Suprapubic skin (tissue), 4 donors: ENCODE results near the gene ESRP2. TPM values are rescaled to one million over a fixed set of nuclear protein-coding genes. Genes with fewer than 3 reads are reported as not detected.

Source experiments
- DNase-seq, 2 donors: peaks; one replicate each; pipeline ENCODE4 v3.0.0-alpha.2; 2019; ENCODE audit warnings: low spot score in 2 of 2
- H3K27ac ChIP-seq: fragments of 200-600 bp; sonication (generic); one replicate; pipeline ENCODE4 v1.5.1; 2019
- H3K27me3 ChIP-seq: fragments of 200-600 bp; sonication (generic); one replicate; pipeline ENCODE4 v1.5.1; 2019
- H3K36me3 ChIP-seq: fragments of 200-600 bp; sonication (generic); one replicate; pipeline ENCODE4 v1.5.1; 2019
- H3K4me1 ChIP-seq: fragments of 200-600 bp; sonication (generic); one replicate; pipeline ENCODE4 v1.5.1; 2019
- H3K4me3 ChIP-seq: fragments of 200-600 bp; sonication (generic); one replicate; pipeline ENCODE4 v1.5.1; 2019; ENCODE audit warnings: mild to moderate bottlenecking
- H3K9me3 ChIP-seq: fragments of 200-600 bp; sonication (generic); one replicate; pipeline ENCODE4 v1.5.1; 2019
- CTCF ChIP-seq, 2 donors: fragments of 200-600 bp in 1 of 2; fragments of 450-650 bp in 1 of 2; sonication (generic) in 1 of 2; IDR thresholded peaks; one replicate each; pipeline ENCODE4 v1.5.1; 2016 to 2019; ENCODE audit warnings: antibody characterized with exemption in 2 of 2, mild to moderate bottlenecking in 1 of 2, moderate library complexity in 1 of 2
- EP300 ChIP-seq: sonication (generic); formaldehyde crosslinking; IDR thresholded peaks from one replicate; pipeline ENCODE4 v1.6.1; 2017; ENCODE audit warnings: antibody characterized with exemption
- POLR2A ChIP-seq, 2 donors: fragments of 450-650 bp; IDR thresholded peaks; one replicate each; pipeline ENCODE4 v1.6.1; 2017; ENCODE audit warnings: antibody characterized with exemption in 2 of 2, mild to moderate bottlenecking in 2 of 2, moderate library complexity in 2 of 2
- POLR2AphosphoS5 ChIP-seq, 3 donors: sonication (generic); formaldehyde crosslinking; IDR thresholded peaks; one replicate each; pipeline ENCODE4 v1.6.1; 2017; ENCODE audit warnings: antibody characterized with exemption in 3 of 3
- WGBS: methylation state at CpG from one replicate; pipeline ENCODE4 v1.1.5; 2018; 5-methylcytosine and 5-hydroxymethylcytosine counted together
- total RNA-seq, 4 donors: library from RNA; depleted of rRNA; stranded (reverse); fragments of >200 nt; gene quantifications; one replicate each; pipeline ENCODE4 v1.1.0, GENCODE V29; 2016

Gene ESRP2
- total RNA-seq, 4 donors from 2014 or later: 77.0 to 133 (median 99.7) TPM

GRCh38 chr16:68230176-68230571 lies 5.8 kb downstream of the ESRP2 start:
- H3K27me3 ChIP-seq: no peaks in the 10 kb centered on the region
- H3K4me1 ChIP-seq: peaks cover 45% of the 10 kb centered on the region
- no peaks in the 10 kb centered on the region for H3K9me3 ChIP-seq
- TF ChIP-seq POLR2A (IDR thresholded peaks at IDR 0.05) (no peak), POLR2AphosphoS5 (IDR thresholded peaks at IDR 0.05) (no peak), EP300 (no peak), CTCF (IDR thresholded peaks at IDR 0.05) (no peak)
- 88% methylated on average over 7 of the region's 9 CpGs for WGBS
- no peak overlapping the region for H3K4me3 ChIP-seq
- no peak overlapping the region for H3K27ac ChIP-seq
- peak in 1 of 2 donors; percentile 69 for DNase-seq
- peaks cover 45% of the 10 kb centered on the region for H3K36me3 ChIP-seq

GRCh38 chr16:68229431-68230175 lies 6.3 kb downstream of the ESRP2 start:
- H3K4me1 ChIP-seq: peaks cover 39% of the 10 kb centered on the region

GRCh38 chr16:68228652-68229051 lies 7.3 kb downstream of the ESRP2 start:
- no peaks in the 10 kb centered on the region for H3K27me3 ChIP-seq
- TF ChIP-seq CTCF (IDR thresholded peaks at IDR 0.05) (no peak), POLR2A (IDR thresholded peaks at IDR 0.05) (no peak), EP300 (no peak), POLR2AphosphoS5 (IDR thresholded peaks at IDR 0.05) (no peak)
- DNase-seq: no peak
- peaks cover 30% of the 10 kb centered on the region for H3K4me1 ChIP-seq
- H3K27ac ChIP-seq: no peak overlapping the region
- WGBS: 82% methylated on average over 3 of the region's 3 CpGs
- H3K9me3 ChIP-seq: no peaks in the 10 kb centered on the region
- H3K4me3 ChIP-seq: no peak overlapping the region
- H3K36me3 ChIP-seq: peaks cover 45% of the 10 kb centered on the region

More at GRCh38 chr16:68229431-68230175, 6.3 kb downstream of the ESRP2 start:
- Histone ChIP-seq H3K36me3 (peaks cover 45% of the 10 kb centered on the region), H3K9me3 (no peaks in the 10 kb centered on the region), H3K27ac (no peak overlapping the region), H3K27me3 (no peaks in the 10 kb centered on the region), H3K4me3 (no peak overlapping the region)
- TF ChIP-seq POLR2AphosphoS5 (IDR thresholded peaks at IDR 0.05) (no peak), CTCF (IDR thresholded peaks at IDR 0.05) (peak; percentile 79 to 83)
- 10% methylated on average over 1 of the region's 4 CpGs for WGBS
- DNase-seq: peak in 1 of 2 donors; percentile 64

GRCh38 chr16:68227850-68228553 lies 7.9 kb downstream of the ESRP2 start:
- 52% methylated on average over 2 of the region's 2 CpGs for WGBS
- TF ChIP-seq POLR2A (IDR thresholded peaks at IDR 0.05): no peak
- no peak for TF ChIP-seq POLR2AphosphoS5 (IDR thresholded peaks at IDR 0.05)
- no peak for TF ChIP-seq CTCF (IDR thresholded peaks at IDR 0.05)
- TF ChIP-seq EP300: no peak
- H3K4me1 ChIP-seq: peaks cover 23% of the 10 kb centered on the region
- H3K27me3 ChIP-seq: no peaks in the 10 kb centered on the region
- no peak overlapping the region for H3K4me3 ChIP-seq
- H3K36me3 ChIP-seq: peaks cover 45% of the 10 kb centered on the region
- peak overlapping the region; percentile 8 for H3K27ac ChIP-seq
- peak in 1 of 2 donors; percentile 67 for DNase-seq
- H3K9me3 ChIP-seq: no peaks in the 10 kb centered on the region

GRCh38 chr16:68227183-68227793 lies 8.6 kb downstream of the ESRP2 start:
- Histone ChIP-seq H3K36me3 (peaks cover 45% of the 10 kb centered on the region), H3K27me3 (no peaks in the 10 kb centered on the region), H3K27ac (peak overlapping the region; percentile 8), H3K4me3 (no peak overlapping the region), H3K4me1 (peaks cover 17% of the 10 kb centered on the region), H3K9me3 (no peaks in the 10 kb centered on the region)
- no peak for DNase-seq
- TF ChIP-seq POLR2AphosphoS5 (IDR thresholded peaks at IDR 0.05) (no peak), EP300 (no peak), CTCF (IDR thresholded peaks at IDR 0.05) (no peak)
- 61% methylated on average over 3 of the region's 3 CpGs for WGBS
